ENCODE data around the gene LRRC14B.

Gene LRRC14B

DNA sequence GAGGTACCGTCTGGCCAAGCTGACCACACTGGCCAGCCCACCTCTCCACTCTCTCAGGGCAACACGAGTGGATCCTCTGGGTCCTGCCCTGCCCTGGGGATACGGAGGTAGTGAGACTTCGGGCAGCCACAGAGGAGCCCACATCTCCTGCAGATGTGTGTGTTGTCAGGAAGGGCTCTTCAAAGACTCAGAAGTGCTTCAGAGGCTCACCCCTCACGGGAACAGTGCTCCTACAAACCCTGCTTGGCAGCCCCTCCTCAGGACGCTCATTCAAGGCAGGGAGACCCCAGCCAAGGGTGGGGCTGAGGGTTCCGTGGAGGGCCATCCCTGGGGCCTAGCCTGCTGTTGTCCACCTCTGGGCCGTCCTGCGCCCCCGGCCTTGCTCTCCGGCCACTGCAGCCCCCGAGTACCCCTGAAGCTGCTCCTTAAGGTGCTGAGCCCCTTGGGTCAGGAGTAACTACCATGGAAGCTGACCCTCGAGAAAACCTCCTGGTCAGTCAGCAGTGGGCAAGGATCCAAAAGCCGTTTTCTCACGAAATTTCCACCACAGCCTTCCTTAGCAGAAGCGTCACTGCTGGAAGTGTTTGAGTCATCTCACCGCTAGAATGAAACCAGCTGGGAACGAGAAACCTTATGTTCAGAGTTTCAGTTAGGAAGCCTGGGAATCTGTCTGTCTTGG, 23.2 kb upstream of the LRRC14B start:
- H3K4me1 ChIP-seq (ENCODE audit: control insufficient read depth, insufficient read depth, low read length, unreplicated experiment): peaks cover 16% of the 10 kb centered on the region
- no peak overlapping the region for H2AFZ ChIP-seq (ENCODE audit: low read length, unreplicated experiment)
- H3K4me3 ChIP-seq (ENCODE audit: low read depth, low read length): no peak overlapping the region
- H3K27me3 ChIP-seq (ENCODE audit: insufficient read depth, low read length): 0 out of 2 replicates have a peak, but pooled peaks cover under 1% of the 10 kb centered on the region
- H3K79me2 ChIP-seq (ENCODE audit: control insufficient read depth, insufficient read depth, low read length, unreplicated experiment): no peaks in the 10 kb centered on the region
- H3K27ac ChIP-seq (ENCODE audit: low read depth, low read length): peak overlapping the region; percentile 76
- H3K36me3 ChIP-seq (ENCODE audit: insufficient read depth, low read length): no peaks in the 10 kb centered on the region

DNA sequence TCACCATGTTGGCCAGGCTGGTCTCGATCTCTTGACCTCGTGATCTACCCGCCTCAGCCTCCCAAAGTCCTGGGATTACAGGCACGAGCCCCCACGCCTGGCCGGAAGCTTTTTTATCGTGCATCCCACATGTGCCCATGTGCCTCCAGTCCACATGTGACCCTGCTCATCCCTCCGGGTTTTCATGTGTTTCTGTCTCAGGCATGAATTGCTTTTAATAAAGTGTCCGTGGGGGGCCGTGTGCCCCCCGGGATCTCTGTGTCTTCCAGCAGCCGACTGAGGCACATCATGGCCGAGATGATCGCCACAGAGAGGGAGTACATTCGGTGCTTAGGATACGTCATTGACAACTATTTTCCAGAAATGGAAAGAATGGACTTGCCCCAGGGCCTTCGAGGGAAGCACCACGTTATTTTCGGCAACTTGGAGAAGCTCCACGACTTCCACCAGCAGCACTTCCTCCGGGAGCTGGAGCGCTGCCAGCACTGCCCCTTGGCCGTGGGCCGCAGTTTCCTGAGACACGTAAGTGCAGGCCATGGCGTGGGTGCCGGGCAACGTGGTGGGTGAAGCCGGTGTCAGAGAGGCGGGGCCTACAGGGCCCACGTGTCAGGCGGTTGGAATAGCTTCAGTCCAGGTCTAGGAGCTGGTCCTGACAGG, 22.1 kb upstream of the LRRC14B start:
- 0 out of 2 replicates have a peak, but pooled peaks cover 8% of the 10 kb centered on the region for H3K27me3 ChIP-seq (ENCODE audit: insufficient read depth, low read length)
- no peak overlapping the region for H2AFZ ChIP-seq (ENCODE audit: low read length, unreplicated experiment)
- H3K79me2 ChIP-seq (ENCODE audit: control insufficient read depth, insufficient read depth, low read length, unreplicated experiment): no peaks in the 10 kb centered on the region
- no peak overlapping the region for H3K4me3 ChIP-seq (ENCODE audit: low read depth, low read length)
- no peaks in the 10 kb centered on the region for H3K36me3 ChIP-seq (ENCODE audit: insufficient read depth, low read length)
- peak overlapping the region; percentile 76 for H3K27ac ChIP-seq (ENCODE audit: low read depth, low read length)
- peaks cover 16% of the 10 kb centered on the region for H3K4me1 ChIP-seq (ENCODE audit: control insufficient read depth, insufficient read depth, low read length, unreplicated experiment)

DNA sequence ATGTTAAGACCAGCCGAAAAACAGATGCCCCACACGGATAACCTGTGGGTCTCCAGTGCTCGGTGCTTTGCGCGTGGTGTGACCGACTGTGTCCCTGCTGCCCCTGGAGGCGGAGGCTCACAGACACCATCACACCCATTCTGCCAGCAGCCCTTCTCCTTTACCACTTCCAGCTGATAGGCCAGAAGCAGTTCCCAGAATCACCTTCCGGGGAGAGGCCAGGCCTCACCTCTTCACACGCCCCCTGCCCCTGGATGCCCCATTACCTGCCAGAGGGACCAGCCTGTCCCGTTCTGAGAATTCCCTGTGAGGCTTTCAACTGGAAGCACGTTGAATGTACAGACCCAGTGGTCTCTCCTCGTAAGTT, 21.6 kb upstream of the LRRC14B start:
- Histone ChIP-seq H3K36me3 (ENCODE audit: insufficient read depth, low read length) (no peaks in the 10 kb centered on the region), H3K27ac (ENCODE audit: low read depth, low read length) (peak overlapping the region; percentile 76; the same call in 1 of the 2 replicates), H3K79me2 (ENCODE audit: control insufficient read depth, insufficient read depth, low read length, unreplicated experiment) (no peaks in the 10 kb centered on the region), H2AFZ (ENCODE audit: low read length, unreplicated experiment) (no peak overlapping the region), H3K4me3 (ENCODE audit: low read depth, low read length) (no peak overlapping the region), H3K27me3 (ENCODE audit: insufficient read depth, low read length) (0 out of 2 replicates have a peak, but pooled peaks cover 8% of the 10 kb centered on the region), H3K4me1 (ENCODE audit: control insufficient read depth, insufficient read depth, low read length, unreplicated experiment) (peaks cover 16% of the 10 kb centered on the region)

DNA sequence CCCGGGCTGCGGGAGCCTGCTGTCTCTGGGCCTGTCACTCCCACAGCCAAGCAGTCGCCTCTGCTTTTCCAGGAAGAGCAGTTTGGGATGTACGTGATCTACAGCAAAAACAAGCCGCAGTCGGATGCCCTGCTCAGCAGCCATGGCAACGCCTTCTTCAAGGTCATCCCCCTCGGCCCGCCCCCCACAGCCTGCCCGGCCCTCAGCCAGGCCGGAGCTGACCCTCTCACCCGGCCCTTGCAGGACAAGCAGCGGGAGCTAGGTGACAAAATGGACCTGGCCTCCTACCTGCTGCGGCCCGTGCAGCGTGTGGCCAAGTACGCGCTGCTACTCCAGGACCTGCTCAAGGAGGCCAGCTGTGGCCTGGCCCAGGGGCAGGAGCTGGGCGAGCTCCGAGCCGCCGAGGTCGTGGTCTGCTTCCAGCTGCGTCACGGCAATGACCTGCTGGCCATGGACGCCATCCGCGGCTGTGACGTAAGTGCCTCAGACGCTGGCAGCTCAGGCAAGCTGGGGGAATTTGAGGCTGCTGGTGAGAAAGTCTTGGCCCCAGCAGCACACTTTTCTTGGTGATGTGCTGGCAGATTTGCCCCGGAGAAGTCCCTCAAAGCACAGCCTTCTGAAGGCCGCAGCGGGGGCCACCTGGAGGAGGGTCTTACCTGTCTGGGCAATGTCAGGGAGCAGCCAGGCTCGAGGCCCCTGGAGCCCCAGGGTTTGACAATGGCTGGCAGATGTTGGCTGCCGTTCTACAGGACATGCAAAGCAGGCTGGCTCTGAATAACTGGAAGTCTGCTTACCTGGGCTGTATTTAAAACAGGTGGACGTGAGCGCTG, 20.1 kb upstream of the LRRC14B start:
- Histone ChIP-seq H3K4me3 (ENCODE audit: low read depth, low read length) (no peak overlapping the region), H3K36me3 (ENCODE audit: insufficient read depth, low read length) (no peaks in the 10 kb centered on the region), H3K4me1 (ENCODE audit: control insufficient read depth, insufficient read depth, low read length, unreplicated experiment) (peaks cover 16% of the 10 kb centered on the region), H2AFZ (ENCODE audit: low read length, unreplicated experiment) (no peak overlapping the region), H3K79me2 (ENCODE audit: control insufficient read depth, insufficient read depth, low read length, unreplicated experiment) (no peaks in the 10 kb centered on the region), H3K27ac (ENCODE audit: low read depth, low read length) (no peak overlapping the region), H3K27me3 (ENCODE audit: insufficient read depth, low read length) (0 out of 2 replicates have a peak, but pooled peaks cover 8% of the 10 kb centered on the region)

DNA sequence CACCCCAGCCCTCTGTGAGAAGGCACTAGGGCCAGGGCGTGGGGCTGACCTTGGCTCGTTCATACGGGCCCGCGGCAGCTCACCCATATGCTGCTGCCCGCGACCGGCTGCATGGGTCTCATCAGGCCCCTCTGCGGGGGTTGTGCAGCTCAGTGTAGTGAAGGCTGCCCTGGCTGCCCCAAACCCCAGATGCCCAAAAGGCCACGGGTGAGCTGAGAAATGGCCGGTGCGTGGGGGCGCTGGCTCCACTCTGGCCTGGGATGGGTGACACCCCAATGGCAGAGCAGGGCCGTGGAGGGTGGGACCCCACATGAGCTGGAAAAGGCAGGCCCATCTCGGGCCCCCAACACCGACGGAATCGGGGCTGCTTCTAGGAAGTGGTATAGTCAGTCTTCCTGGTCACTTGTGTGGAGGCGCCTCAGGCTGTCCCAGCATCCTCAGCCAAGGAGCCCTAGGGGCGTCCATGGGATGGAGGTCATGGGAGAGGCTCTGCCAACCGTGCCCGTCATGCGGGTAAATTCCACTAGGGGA, 19.4 kb upstream of the LRRC14B start:
- H3K27ac ChIP-seq (ENCODE audit: low read depth, low read length): no peak overlapping the region
- H3K4me1 ChIP-seq (ENCODE audit: control insufficient read depth, insufficient read depth, low read length, unreplicated experiment): peaks cover 16% of the 10 kb centered on the region
- no peak overlapping the region for H2AFZ ChIP-seq (ENCODE audit: low read length, unreplicated experiment)
- no peak overlapping the region for H3K4me3 ChIP-seq (ENCODE audit: low read depth, low read length)
- 0 out of 2 replicates have a peak, but pooled peaks cover 11% of the 10 kb centered on the region for H3K27me3 ChIP-seq (ENCODE audit: insufficient read depth, low read length)
- no peaks in the 10 kb centered on the region for H3K36me3 ChIP-seq (ENCODE audit: insufficient read depth, low read length)
- no peaks in the 10 kb centered on the region for H3K79me2 ChIP-seq (ENCODE audit: control insufficient read depth, insufficient read depth, low read length, unreplicated experiment)

DNA sequence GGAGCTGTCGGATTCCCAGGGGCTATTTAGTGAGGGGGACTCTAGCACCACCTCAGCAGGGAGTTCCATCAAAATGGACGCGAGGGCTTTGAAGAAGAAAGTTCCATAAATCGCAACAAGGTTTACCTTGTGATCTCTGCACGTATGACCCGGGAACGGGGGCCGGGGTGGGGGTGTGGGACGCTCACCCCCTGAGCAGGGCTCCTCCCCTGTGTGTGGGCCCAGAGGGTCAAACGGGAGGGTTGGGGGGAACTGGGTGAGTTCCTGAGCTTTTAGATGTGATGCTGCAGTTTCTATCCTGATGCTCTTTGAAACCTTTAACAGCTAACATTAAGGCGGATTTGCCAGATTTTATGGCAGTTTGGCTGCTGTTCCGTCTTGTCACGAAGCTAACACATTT, 18.9 kb upstream of the LRRC14B start:
- H3K27ac ChIP-seq (ENCODE audit: low read depth, low read length): no peak overlapping the region
- peaks cover 16% of the 10 kb centered on the region for H3K4me1 ChIP-seq (ENCODE audit: control insufficient read depth, insufficient read depth, low read length, unreplicated experiment)
- H3K79me2 ChIP-seq (ENCODE audit: control insufficient read depth, insufficient read depth, low read length, unreplicated experiment): no peaks in the 10 kb centered on the region
- H3K4me3 ChIP-seq (ENCODE audit: low read depth, low read length): no peak overlapping the region
- no peak overlapping the region for H2AFZ ChIP-seq (ENCODE audit: low read length, unreplicated experiment)
- 0 out of 2 replicates have a peak, but pooled peaks cover 11% of the 10 kb centered on the region for H3K27me3 ChIP-seq (ENCODE audit: insufficient read depth, low read length)
- H3K36me3 ChIP-seq (ENCODE audit: insufficient read depth, low read length): no peaks in the 10 kb centered on the region

DNA sequence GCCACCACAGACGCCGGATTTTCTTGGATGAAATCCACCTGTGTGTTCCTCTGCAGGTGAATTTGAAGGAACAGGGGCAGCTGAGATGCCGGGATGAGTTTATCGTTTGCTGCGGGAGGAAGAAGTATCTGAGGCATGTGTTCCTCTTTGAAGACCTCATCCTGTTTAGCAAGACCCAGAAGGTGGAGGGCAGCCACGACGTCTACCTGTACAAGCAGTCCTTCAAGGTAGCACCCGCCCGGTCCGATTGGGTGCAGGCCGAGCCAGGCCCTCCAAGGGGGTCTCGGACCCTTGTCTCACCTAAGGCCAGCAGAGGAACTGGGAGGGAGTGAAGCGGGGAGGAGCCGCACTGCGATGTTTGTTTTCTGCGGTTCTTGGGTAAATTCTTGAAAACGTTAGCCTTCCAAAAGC, 18.4 kb upstream of the LRRC14B start:
- peaks cover 15% of the 10 kb centered on the region for H3K4me1 ChIP-seq (ENCODE audit: control insufficient read depth, insufficient read depth, low read length, unreplicated experiment)
- H3K36me3 ChIP-seq (ENCODE audit: insufficient read depth, low read length): no peaks in the 10 kb centered on the region
- H3K27ac ChIP-seq (ENCODE audit: low read depth, low read length): no peak overlapping the region
- H3K27me3 ChIP-seq (ENCODE audit: insufficient read depth, low read length): peaks cover 14% of the 10 kb centered on the region; the same call in 1 of the 2 replicates
- no peaks in the 10 kb centered on the region for H3K79me2 ChIP-seq (ENCODE audit: control insufficient read depth, insufficient read depth, low read length, unreplicated experiment)
- no peak overlapping the region for H2AFZ ChIP-seq (ENCODE audit: low read length, unreplicated experiment)
- H3K4me3 ChIP-seq (ENCODE audit: low read depth, low read length): no peak overlapping the region

DNA sequence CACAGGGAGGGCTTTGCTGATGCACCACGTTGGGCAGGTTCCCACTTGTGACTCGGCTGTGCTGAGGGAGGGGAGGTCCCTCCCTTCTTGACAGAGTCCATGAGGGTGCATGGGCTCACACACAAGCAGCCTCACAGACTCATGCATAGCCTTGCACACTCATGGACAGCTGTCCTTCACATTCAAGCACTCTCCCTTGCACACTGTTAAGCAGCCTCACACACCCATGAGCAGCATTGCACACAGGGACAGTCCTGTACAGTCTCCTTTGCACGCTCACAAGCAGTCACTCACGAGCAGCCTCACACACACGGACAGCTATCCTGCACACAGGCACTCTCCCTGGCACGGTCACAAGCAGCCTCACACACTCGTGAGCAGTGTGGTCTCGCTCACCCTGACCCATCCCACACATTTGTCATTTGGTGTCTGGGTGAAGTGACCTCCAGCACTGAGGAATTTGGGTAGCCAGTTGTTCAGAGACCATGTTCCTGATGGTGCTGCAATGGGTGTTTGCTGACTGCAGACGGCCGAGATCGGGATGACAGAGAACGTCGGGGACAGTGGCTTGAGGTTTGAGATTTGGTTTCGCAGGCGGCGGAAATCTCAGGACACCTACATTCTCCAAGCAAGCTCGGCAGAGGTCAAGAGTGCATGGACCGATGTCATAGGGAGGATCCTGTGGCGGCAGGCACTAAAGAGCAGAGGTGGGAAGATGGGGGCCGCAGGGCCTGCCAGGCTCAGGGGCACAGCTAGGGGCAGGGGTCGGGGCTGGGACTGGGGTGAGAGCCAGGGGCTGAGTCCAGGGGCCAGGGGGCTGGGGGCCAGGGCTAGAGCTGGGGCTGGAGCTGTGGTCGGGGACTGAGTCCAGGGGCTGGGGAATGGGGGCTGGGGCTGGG, 17.7 kb upstream of the LRRC14B start:
- Histone ChIP-seq H3K4me3 (ENCODE audit: low read depth, low read length) (no peak overlapping the region), H3K27me3 (ENCODE audit: insufficient read depth, low read length) (peaks cover 22% of the 10 kb centered on the region), H2AFZ (ENCODE audit: low read length, unreplicated experiment) (no peak overlapping the region), H3K79me2 (ENCODE audit: control insufficient read depth, insufficient read depth, low read length, unreplicated experiment) (no peaks in the 10 kb centered on the region), H3K27ac (ENCODE audit: low read depth, low read length) (no peak overlapping the region), H3K4me1 (ENCODE audit: control insufficient read depth, insufficient read depth, low read length, unreplicated experiment) (peaks cover 10% of the 10 kb centered on the region), H3K36me3 (ENCODE audit: insufficient read depth, low read length) (no peaks in the 10 kb centered on the region)

DNA sequence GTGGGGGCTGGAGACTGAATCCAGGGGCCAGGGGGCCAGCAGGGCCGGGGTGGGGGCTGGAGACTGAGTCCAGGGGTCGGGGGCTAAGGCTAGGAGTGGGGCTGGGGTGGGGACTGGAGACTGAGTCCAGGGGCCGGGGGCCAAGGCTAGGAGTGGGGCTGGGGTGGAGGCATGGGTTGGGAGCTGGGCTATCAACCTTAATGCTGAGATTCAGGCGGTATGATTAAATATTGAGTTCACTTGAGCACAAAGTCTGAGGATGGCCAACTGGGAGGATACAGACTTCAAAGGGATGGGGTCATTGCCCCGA, 17.0 kb upstream of the LRRC14B start:
- no peaks in the 10 kb centered on the region for H3K36me3 ChIP-seq (ENCODE audit: insufficient read depth, low read length)
- no peaks in the 10 kb centered on the region for H3K79me2 ChIP-seq (ENCODE audit: control insufficient read depth, insufficient read depth, low read length, unreplicated experiment)
- peaks cover 28% of the 10 kb centered on the region for H3K27me3 ChIP-seq (ENCODE audit: insufficient read depth, low read length)
- peaks cover 5% of the 10 kb centered on the region for H3K4me1 ChIP-seq (ENCODE audit: control insufficient read depth, insufficient read depth, low read length, unreplicated experiment)
- H3K27ac ChIP-seq (ENCODE audit: low read depth, low read length): no peak overlapping the region
- no peak overlapping the region for H2AFZ ChIP-seq (ENCODE audit: low read length, unreplicated experiment)
- H3K4me3 ChIP-seq (ENCODE audit: low read depth, low read length): no peak overlapping the region
